GM12878 (cell line): ENCODE data around the gene EPHB1. TPM values are rescaled to one million over a fixed set of nuclear protein-coding genes. Genes with fewer than 3 reads are reported as not detected.

Experiments
- ATAC-seq: fragments of 200-7000 bp; cut with Tn5 transposase; 3 replicates; pipeline ENCODE4 v1.9.1; 2020; ENCODE audit warnings: mild to moderate bottlenecking, moderate library complexity
- BruUV-seq: library from RNA; stranded (reverse); fragments of 400-500 nt; replicated peaks from 2 replicates; lab custom pipeline; 2021; lab: Mats Ljungman, UMichigan
- CTCF ChIA-PET: fragments of 300-600 bp; sonication (Branson Sonifier 250); formaldehyde crosslinking; extraction: SDS; loops from one replicate; lab custom pipeline; 2021; ENCODE audit warnings: inconsistent platforms; lab: Yijun Ruan, JAX
- POLR2A ChIA-PET: fragments of 350-600 bp; formaldehyde crosslinking; extraction: SDS; loops from one replicate; lab custom pipeline; 2021; ENCODE audit warnings: inconsistent platforms; lab: Charles Lee
- RAD21 ChIA-PET: fragments of 300-600 bp; sonication (Branson Sonifier 250); formaldehyde crosslinking; loops from one replicate; lab custom pipeline; 2023; ENCODE audit warnings: antibody characterized with exemption; ENCODE audit not compliant: unreplicated experiment; lab: Charles Lee
- SMC1A ChIA-PET: fragments of 300-600 bp; sonication (Branson Sonifier 250); formaldehyde crosslinking; loops from one replicate; lab custom pipeline; 2023; ENCODE audit not compliant: unreplicated experiment, uncharacterized antibody; lab: Charles Lee
- DNase-seq: peaks from one replicate; pipeline ENCODE4 v3.0.0-alpha.2; 2011; ENCODE audit warnings: low read depth, low spot score
- FAIRE-seq: peaks from 3 replicates; lab custom pipeline; 2011; peaks lifted over from hg19 to GRCh38; lab: Jason Lieb, UNC
- H2AFZ ChIP-seq: 2 replicates; pipeline ENCODE4 v1.6.0; 2011; ENCODE audit warnings: low read depth, low read length, control low read depth; ENCODE audit not compliant: control insufficient read depth
- H3K27ac ChIP-seq: 2 replicates; pipeline ENCODE4 v1.5.1; 2011; ENCODE audit warnings: control low read depth; ENCODE audit not compliant: control insufficient read depth, insufficient read depth
- H3K27me3 ChIP-seq, 2 experiments: replicated peaks in 1 of 2; 2 replicates each; pipeline versions ENCODE4 v1.6.0 to v1.6.1; 2011; ENCODE audit warnings: low read length in 1 of 2; ENCODE audit not compliant: control insufficient read depth in 2 of 2, insufficient read depth in 2 of 2
- H3K36me3 ChIP-seq, 2 experiments: 2 replicates each; pipeline ENCODE4 v1.5.1; 2011; ENCODE audit warnings: low read length in 1 of 2; ENCODE audit not compliant: control insufficient read depth in 2 of 2, insufficient read depth in 2 of 2
- H3K4me1 ChIP-seq: 2 replicates; pipeline ENCODE4 v1.6.1; 2011; ENCODE audit warnings: mild to moderate bottlenecking, low read length, moderate library complexity, mixed read lengths; ENCODE audit not compliant: control insufficient read depth, insufficient read depth
- H3K4me2 ChIP-seq: 2 replicates; pipeline ENCODE4 v1.6.0; 2011; ENCODE audit warnings: control low read depth; ENCODE audit not compliant: control insufficient read depth, insufficient read depth
- H3K4me3 ChIP-seq: fragments of 200-600 bp; sonication (generic); 2 replicates; pipeline ENCODE4 v1.5.1; 2016
- H3K79me2 ChIP-seq: 2 replicates; pipeline ENCODE4 v1.6.0; 2011; ENCODE audit warnings: low read length; ENCODE audit not compliant: control insufficient read depth, insufficient read depth
- H3K9ac ChIP-seq: 2 replicates; pipeline ENCODE4 v1.8.0; 2011; ENCODE audit warnings: low read length, control low read depth, mixed read lengths; ENCODE audit not compliant: control insufficient read depth, insufficient read depth
- H3K9me3 ChIP-seq: replicated peaks from 3 replicates; pipeline ENCODE4 v1.5.1; 2011; ENCODE audit warnings: mild to moderate bottlenecking, low read length; ENCODE audit not compliant: control insufficient read depth, insufficient read depth
- H4K20me1 ChIP-seq: 2 replicates; pipeline ENCODE4 v1.6.0; 2011; ENCODE audit not compliant: control insufficient read depth, insufficient read depth
- ATF7 ChIP-seq: fragments of 450-650 bp; IDR thresholded peaks from 2 replicates; pipeline ENCODE4 v1.6.1; 2016; ENCODE audit warnings: low read depth, mild to moderate bottlenecking
- EGR1 ChIP-seq, 2 experiments: IDR thresholded peaks; 1 replicate in 1 of 2; 2 replicates in 1 of 2; pipeline ENCODE4 v1.6.1; 2011 to 2012; ENCODE audit warnings: low read depth in 2 of 2, low read length in 2 of 2, borderline replicate concordance in 1 of 2, mild to moderate bottlenecking in 1 of 2, moderate library complexity in 1 of 2
- SUPT20H ChIP-seq: IDR thresholded peaks from 2 replicates; pipeline ENCODE4 v1.6.1; 2011; ENCODE audit warnings: low read depth, mild to moderate bottlenecking, low read length, moderate library complexity, borderline replicate concordance; ENCODE audit not compliant: control insufficient read depth
- WGBS: methylation state at CpG from one replicate; pipeline ENCODE4 v1.1.6; 2016; ENCODE audit warnings: low lambda C conversion rate; ENCODE audit not compliant: insufficient replicate concordance, insufficient coverage; ENCODE audit errors: missing lambda C conversion rate; 5-methylcytosine and 5-hydroxymethylcytosine counted together
- in situ Hi-C: fragments of 300-500 bp; cut with MboI; formaldehyde crosslinking; loops from 9 replicates; pipeline ENCODE4 v1.14.3; 2018; ENCODE audit warnings: mixed read lengths
- intact Hi-C: fragments of 100-400 bp; cut with micrococcal nuclease; formaldehyde crosslinking; loops from one replicate; pipeline ENCODE4 v1.14.2; 2022; ENCODE audit not compliant: unreplicated experiment
- polyA plus RNA-seq, 11 experiments: library from polyadenylated mRNA; depleted of rRNA in 4 of 11; unstranded in 6 of 11; stranded (reverse) in 5 of 11; fragments of >200 nt; fragmentation: Nextera tagmentation in 4 of 11; fragmentation: Illumina TruSeq in 1 of 11; extraction: Ambion mirVana in 4 of 11; extraction: Trizol in 1 of 11; gene quantifications; 1 replicate in 1 of 11; 2 replicates in 10 of 11; pipeline versions ENCODE4 v1.2.1 to v1.2.3, GENCODE V29; 2011 to 2016; ENCODE audit warnings: inconsistent platforms in 2 of 11, missing spikeins in 2 of 11, low read depth in 1 of 11
- total RNA-seq, 4 experiments: library from RNA; depleted of rRNA in 3 of 4; stranded (reverse); fragments of >200 nt in 3 of 4; fragmentation: Illumina TruSeq in 1 of 4; extraction: Trizol in 1 of 4; gene quantifications; 2 replicates each; pipeline versions ENCODE4 v1.2.1 to v1.2.3, GENCODE V29; 2013 to 2021
- TF ChIP-seq, protein P1 (sequence below): IDR thresholded peaks from 2 replicates; pipeline ENCODE4 v1.6.1; 2011; ENCODE audit warnings: low read depth, low read length, improper control_type of control experiment, borderline replicate concordance
- TF ChIP-seq, protein P2 (sequence below): fragments of 450-650 bp; IDR thresholded peaks from 2 replicates; pipeline ENCODE4 v1.6.1; 2016; ENCODE audit warnings: mild to moderate bottlenecking, moderate library complexity, borderline replicate concordance

EPHB1 gene
- total and polyA plus RNA-seq, 10 of the 15 experiments (the other 5 are each of a cell fraction or from before 2014, with no cell fraction given) = 0.33 to 23.8 (median 1.2) TPM

DNA sequence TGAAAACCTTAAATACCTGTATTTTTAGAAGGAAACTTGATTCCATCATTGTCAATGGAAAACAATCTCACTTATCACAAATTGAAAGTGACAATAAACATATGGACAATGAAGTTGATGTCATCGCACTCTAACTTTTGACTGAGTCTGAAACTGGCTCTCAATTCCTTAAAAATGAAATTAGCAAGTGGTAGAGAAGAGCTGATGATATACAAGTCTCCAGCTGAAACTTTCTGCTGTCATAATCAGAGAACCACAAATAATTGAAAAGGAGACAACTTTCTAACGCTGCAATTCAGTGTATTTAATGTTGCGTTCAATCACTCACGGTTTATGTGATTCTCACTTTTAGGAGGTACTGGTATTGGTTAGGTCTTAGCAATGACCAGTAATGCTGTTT, 37.5 kb downstream of the EPHB1 start:
- ChIA-PET CTCF (interaction anchor here (1.1 kb wide), 1 partner anchor 25 kb away, joined by 3 read pairs; no protein-coding TSS in a partner anchor), POLR2A (interaction anchor here (1.0 kb wide), 1 partner anchor 9 kb away, joined by 3 read pairs; no protein-coding TSS in a partner anchor), RAD21 (interaction anchor here (0.5 kb wide), 1 partner anchor 38 kb away, joined by 3 read pairs; the partner anchor contains the start of gene EPHB1), SMC1A (interaction anchor here (0.8 to 1.1 kb wide), 2 partner anchors 10 to 37 kb away, joined by 3 read pairs; partner anchors contain the start of gene EPHB1)
- BruUV-seq = no TSS peak
- WGBS = 82% methylated on average over 4 of the region's 4 CpGs
- in situ Hi-C loops (no loop called here), intact Hi-C loops (no loop called here)
- TF ChIP-seq EGR1 (IDR thresholded peaks at IDR 0.05; ENCODE audit: borderline replicate concordance in 1 of 2, low read depth in 2 of 2, low read length in 2 of 2) (no peak), ATF7 (peak; percentile 40; the same call in 1 of the 2 replicates)
- FAIRE-seq (no peak), DNase-seq (no peak), ATAC-seq (peak; percentile 59)
- Histone ChIP-seq H3K36me3 (no peaks in the 10 kb centered on the region; a peak in 2 of 4 replicates), H3K4me3 (no peak overlapping the region), H3K4me1 (peaks cover 20% of the 10 kb centered on the region), H3K9ac (no peak overlapping the region), H4K20me1 (no peaks in the 10 kb centered on the region; the same call in 1 of the 2 replicates), H3K79me2 (peaks cover 9% of the 10 kb centered on the region), H3K27ac (no peak overlapping the region), H2AFZ (no peak overlapping the region), H3K27me3 (no peaks in the 10 kb centered on the region), H3K9me3 (no peaks in the 10 kb centered on the region), H3K4me2 (no peak overlapping the region)

DNA sequence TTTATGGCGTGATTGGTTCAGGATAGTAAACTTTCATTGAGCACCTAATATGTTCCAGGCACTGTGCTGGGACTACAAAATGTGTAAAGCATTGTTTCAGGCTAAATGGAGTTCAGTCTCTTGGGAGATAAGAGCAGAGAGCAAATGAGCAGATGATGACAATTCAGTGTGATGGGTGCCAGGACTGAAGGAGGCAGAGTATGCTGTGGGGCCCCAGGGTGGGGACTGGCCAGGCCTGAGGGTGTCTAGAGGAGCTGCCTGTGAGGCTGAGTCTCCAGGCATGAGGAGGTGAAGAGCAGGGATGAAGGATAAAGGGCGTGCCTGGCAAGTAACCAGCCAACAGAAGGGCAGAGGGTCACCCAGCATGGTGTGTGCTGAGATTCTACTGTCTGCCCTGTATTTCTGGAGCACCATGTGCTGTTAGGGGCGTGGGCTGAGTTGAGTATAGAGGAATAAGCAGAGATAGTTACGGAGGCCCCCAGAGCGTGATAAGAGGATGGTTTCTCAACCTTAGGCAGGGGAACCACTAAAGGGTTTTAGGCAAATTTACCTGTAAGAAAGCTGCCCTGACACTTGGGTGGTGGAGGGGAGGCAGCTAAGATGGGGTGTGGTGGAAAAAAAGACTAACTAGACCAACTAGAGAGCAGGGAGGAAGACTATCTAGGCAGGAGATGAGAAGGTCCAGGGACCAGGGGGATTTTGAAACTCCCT, 38.5 kb downstream of the EPHB1 start:
- ATAC-seq (peak; percentile 59), DNase-seq (no peak), FAIRE-seq (no peak)
- Histone ChIP-seq H3K27me3 (no peaks in the 10 kb centered on the region), H3K36me3 (no peaks in the 10 kb centered on the region; a peak in 2 of 4 replicates), H3K79me2 (peaks cover 15% of the 10 kb centered on the region), H3K9me3 (no peaks in the 10 kb centered on the region; the same call in 2 of the 3 replicates), H3K9ac (no peak overlapping the region), H4K20me1 (no peaks in the 10 kb centered on the region), H2AFZ (no peak overlapping the region), H3K4me2 (peak overlapping the region; percentile 20), H3K27ac (no peak overlapping the region; the same call in 1 of the 2 replicates), H3K4me1 (peaks cover 17% of the 10 kb centered on the region), H3K4me3 (no peak overlapping the region)
- ChIA-PET POLR2A (interaction anchor here (1.0 kb wide), 1 partner anchor 10 kb away, joined by 3 read pairs; no protein-coding TSS in a partner anchor), SMC1A (interaction anchor here (0.9 to 1.3 kb wide), 5 partner anchors 9 to 41 kb away, joined by 3 to 4 read pairs (median 3); partner anchors contain the start of gene EPHB1), RAD21 (no interaction called here), CTCF (interaction anchor here (1.1 to 4.1 kb wide), 3 partner anchors 9 to 38 kb away, joined by 3 to 22 read pairs (median 4); partner anchors contain the start of gene EPHB1)
- in situ Hi-C loops (no loop called here), intact Hi-C loops (no loop called here)
- WGBS = 10% methylated on average over 5 of the region's 5 CpGs
- BruUV-seq = no TSS peak
- TF ChIP-seq, protein P1, sequence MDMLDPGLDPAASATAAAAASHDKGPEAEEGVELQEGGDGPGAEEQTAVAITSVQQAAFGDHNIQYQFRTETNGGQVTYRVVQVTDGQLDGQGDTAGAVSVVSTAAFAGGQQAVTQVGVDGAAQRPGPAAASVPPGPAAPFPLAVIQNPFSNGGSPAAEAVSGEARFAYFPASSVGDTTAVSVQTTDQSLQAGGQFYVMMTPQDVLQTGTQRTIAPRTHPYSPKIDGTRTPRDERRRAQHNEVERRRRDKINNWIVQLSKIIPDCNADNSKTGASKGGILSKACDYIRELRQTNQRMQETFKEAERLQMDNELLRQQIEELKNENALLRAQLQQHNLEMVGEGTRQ = no peak
- TF ChIP-seq, protein P2, sequence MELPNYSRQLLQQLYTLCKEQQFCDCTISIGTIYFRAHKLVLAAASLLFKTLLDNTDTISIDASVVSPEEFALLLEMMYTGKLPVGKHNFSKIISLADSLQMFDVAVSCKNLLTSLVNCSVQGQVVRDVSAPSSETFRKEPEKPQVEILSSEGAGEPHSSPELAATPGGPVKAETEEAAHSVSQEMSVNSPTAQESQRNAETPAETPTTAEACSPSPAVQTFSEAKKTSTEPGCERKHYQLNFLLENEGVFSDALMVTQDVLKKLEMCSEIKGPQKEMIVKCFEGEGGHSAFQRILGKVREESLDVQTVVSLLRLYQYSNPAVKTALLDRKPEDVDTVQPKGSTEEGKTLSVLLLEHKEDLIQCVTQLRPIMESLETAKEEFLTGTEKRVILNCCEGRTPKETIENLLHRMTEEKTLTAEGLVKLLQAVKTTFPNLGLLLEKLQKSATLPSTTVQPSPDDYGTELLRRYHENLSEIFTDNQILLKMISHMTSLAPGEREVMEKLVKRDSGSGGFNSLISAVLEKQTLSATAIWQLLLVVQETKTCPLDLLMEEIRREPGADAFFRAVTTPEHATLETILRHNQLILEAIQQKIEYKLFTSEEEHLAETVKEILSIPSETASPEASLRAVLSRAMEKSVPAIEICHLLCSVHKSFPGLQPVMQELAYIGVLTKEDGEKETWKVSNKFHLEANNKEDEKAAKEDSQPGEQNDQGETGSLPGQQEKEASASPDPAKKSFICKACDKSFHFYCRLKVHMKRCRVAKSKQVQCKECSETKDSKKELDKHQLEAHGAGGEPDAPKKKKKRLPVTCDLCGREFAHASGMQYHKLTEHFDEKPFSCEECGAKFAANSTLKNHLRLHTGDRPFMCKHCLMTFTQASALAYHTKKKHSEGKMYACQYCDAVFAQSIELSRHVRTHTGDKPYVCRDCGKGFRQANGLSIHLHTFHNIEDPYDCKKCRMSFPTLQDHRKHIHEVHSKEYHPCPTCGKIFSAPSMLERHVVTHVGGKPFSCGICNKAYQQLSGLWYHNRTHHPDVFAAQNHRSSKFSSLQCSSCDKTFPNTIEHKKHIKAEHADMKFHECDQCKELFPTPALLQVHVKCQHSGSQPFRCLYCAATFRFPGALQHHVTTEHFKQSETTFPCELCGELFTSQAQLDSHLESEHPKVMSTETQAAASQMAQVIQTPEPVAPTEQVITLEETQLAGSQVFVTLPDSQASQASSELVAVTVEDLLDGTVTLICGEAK = no peak
- no peak for TF ChIP-seq SUPT20H
